ENCODE data around the gene CHD1.
"Not testable (repeated sequence)": the region's sequence is repeated elsewhere in the genome, so short reads cannot be mapped to it uniquely, and the experiment has no call there.

Gene CHD1

GRCh38 chr5:98961665-98962344 is 33.0 kb upstream of the CHD1 start:
- no peaks in the 10 kb centered on the region for H3K27me3 ChIP-seq (ENCODE audit: control insufficient read depth, low read length)
- H3K36me3 ChIP-seq (ENCODE audit: control insufficient read depth, low read length) = no peaks in the 10 kb centered on the region
- no peaks in the 10 kb centered on the region for H3K4me1 ChIP-seq (ENCODE audit: control insufficient read depth, low read length)
- H3K27ac ChIP-seq (ENCODE audit: low read depth, low read length) = no peak overlapping the region
- H3K79me2 ChIP-seq (ENCODE audit: control insufficient read depth, low read length) = no peaks in the 10 kb centered on the region
- no peaks in the 10 kb centered on the region for H3F3A ChIP-seq (ENCODE audit: control insufficient read depth, insufficient read depth)
- H3K4me2 ChIP-seq (ENCODE audit: low read length) = no peak overlapping the region
- H3K9me3 ChIP-seq (ENCODE audit: control insufficient read depth, insufficient read depth, low read length) = no peaks in the 10 kb centered on the region
- no peaks in the 10 kb centered on the region for H3K9me2 ChIP-seq (replicated peaks; ENCODE audit: control insufficient read depth, low read length)
- H3K4me3 ChIP-seq (ENCODE audit: low read length) = no peak overlapping the region
- H4K20me1 ChIP-seq (ENCODE audit: control insufficient read depth, insufficient read depth, low read depth, low read length) = no peaks in the 10 kb centered on the region
- TF ChIP-seq CTCF (IDR thresholded peaks at IDR 0.05; ENCODE audit: low read depth, low read length, poor library complexity, severe bottlenecking) (no peak), EZH2phosphoT487 (IDR thresholded peaks at IDR 0.05; ENCODE audit: borderline replicate concordance, low read length) (no peak)

- Histone ChIP-seq H4K20me1 (ENCODE audit: control insufficient read depth, insufficient read depth, low read depth, low read length) (no peaks in the 10 kb centered on the region), H3K9me2 (replicated peaks; ENCODE audit: control insufficient read depth, low read length) (no peaks in the 10 kb centered on the region), H3K4me1 (ENCODE audit: control insufficient read depth, low read length) (no peaks in the 10 kb centered on the region), H3K27ac (ENCODE audit: low read depth, low read length) (no peak overlapping the region), H3F3A (ENCODE audit: control insufficient read depth, insufficient read depth) (no peaks in the 10 kb centered on the region), H3K36me3 (ENCODE audit: control insufficient read depth, low read length) (no peaks in the 10 kb centered on the region), H3K4me2 (ENCODE audit: low read length) (no peak overlapping the region), H3K4me3 (ENCODE audit: low read length) (no peak overlapping the region), H3K79me2 (ENCODE audit: control insufficient read depth, low read length) (no peaks in the 10 kb centered on the region), H3K9me3 (ENCODE audit: control insufficient read depth, insufficient read depth, low read length) (no peaks in the 10 kb centered on the region), H3K27me3 (ENCODE audit: control insufficient read depth, low read length) (no peaks in the 10 kb centered on the region)
- TF ChIP-seq CTCF (IDR thresholded peaks at IDR 0.05; ENCODE audit: low read depth, low read length, poor library complexity, severe bottlenecking) = no peak
Measured at GRCh38 chr5:98957307-98957706, 28.5 kb upstream of the CHD1 start.

GRCh38 chr5:98955888-98956287 is 27.1 kb upstream of the CHD1 start:
- not testable (repeated sequence) for H3F3A ChIP-seq (ENCODE audit: control insufficient read depth, insufficient read depth); H3K36me3 ChIP-seq (ENCODE audit: control insufficient read depth, low read length); H4K20me1 ChIP-seq (ENCODE audit: control insufficient read depth, insufficient read depth, low read depth, low read length); H3K4me3 ChIP-seq (ENCODE audit: low read length); H3K27me3 ChIP-seq (ENCODE audit: control insufficient read depth, low read length); H3K9me2 ChIP-seq (replicated peaks; ENCODE audit: control insufficient read depth, low read length); H3K27ac ChIP-seq (ENCODE audit: low read depth, low read length); H3K4me2 ChIP-seq (ENCODE audit: low read length); H3K9me3 ChIP-seq (ENCODE audit: control insufficient read depth, insufficient read depth, low read length); H3K4me1 ChIP-seq (ENCODE audit: control insufficient read depth, low read length); H3K79me2 ChIP-seq (ENCODE audit: control insufficient read depth, low read length)

GRCh38 chr5:98955471-98955870 is 26.7 kb upstream of the CHD1 start:
- not testable (repeated sequence) for H3K4me3 ChIP-seq (ENCODE audit: low read length); H3K4me1 ChIP-seq (ENCODE audit: control insufficient read depth, low read length); H4K20me1 ChIP-seq (ENCODE audit: control insufficient read depth, insufficient read depth, low read depth, low read length); H3K4me2 ChIP-seq (ENCODE audit: low read length); H3K9me3 ChIP-seq (ENCODE audit: control insufficient read depth, insufficient read depth, low read length); H3K27me3 ChIP-seq (ENCODE audit: control insufficient read depth, low read length); H3K27ac ChIP-seq (ENCODE audit: low read depth, low read length); H3K9me2 ChIP-seq (replicated peaks; ENCODE audit: control insufficient read depth, low read length); H3F3A ChIP-seq (ENCODE audit: control insufficient read depth, insufficient read depth); H3K36me3 ChIP-seq (ENCODE audit: control insufficient read depth, low read length); H3K79me2 ChIP-seq (ENCODE audit: control insufficient read depth, low read length)
